ENCODE data around the gene ZNF611. TPM values are rescaled to one million over a fixed set of nuclear protein-coding genes. Genes with fewer than 3 reads are reported as not detected.
"Not testable (repeated sequence)": the region's sequence is repeated elsewhere in the genome, so short reads cannot be mapped to it uniquely, and the experiment has no call there.

Gene ZNF611
- 5.5 and 5.6 TPM in 2 replicates for polyA plus RNA-seq (2011; rRNA removed)
- polyA plus RNA-seq (2012; cell fraction: cytosol; rRNA removed), result 2.6 and 3.4 TPM in 2 replicates
- 3.2 and 4.1 TPM in 2 replicates for polyA plus RNA-seq (2012; cell fraction: nucleus; rRNA removed)
- 4.1 to 5.2 TPM (median 5.0 TPM) in 3 replicates for polyA plus RNA-seq (2017; fragmentation: RNase III; extraction: RNeasy Plus Mini Kit Qiagen cat#74134 plus additional on column Dnase treatment)
- 5.6 and 7.9 TPM in 2 replicates for polyA minus RNA-seq (2011; rRNA and poly(A)+ RNA removed)

GRCh38 chr19:52734893-52735661 lies at the start of gene ZNF611:
Gene ZNF611 (minus strand): TSS chr19:52735044. CDS start chr19:52715894, 19,150 bp downstream.
- peak within 1 kb of the TSS; percentile 65 to 81 for H3K27ac ChIP-seq
- ATAC-seq, result peak; percentile 98 to 99
- TF ChIP-seq PBX3 (IDR thresholded peaks at IDR 0.05) (no peak), POLR2A (IDR thresholded peaks at IDR 0.05; ENCODE audit: low read length) (peak; percentile 67), ZSCAN20 (CRISPR knock-in tag; IDR thresholded peaks at IDR 0.05) (no peak), MAX (IDR thresholded peaks at IDR 0.05) (no peak), CTCF (IDR thresholded peaks at IDR 0.05) (peak; percentile 11; the same call in 1 of the 3 replicates)
- H3K9me3 ChIP-seq, result peaks cover 63% of the 10 kb centered on the region
- WGBS (ENCODE audit: missing lambda C conversion rate), result 38% methylated on average over 27 of the region's 38 CpGs
- CTCF ChIA-PET, result interaction anchor here (0.8 to 0.9 kb wide), 2 partner anchors 19 to 72 kb away, joined by 4 to 7 read pairs; no protein-coding TSS in a partner anchor
- H3K4me2 ChIP-seq, result peak within 1 kb of the TSS; percentile 67
- peak; percentile 57 to 93 for DNase-seq (ENCODE audit: low read depth in 1 of 2, low spot score in 1 of 2)
- FAIRE-seq, result no peak
- no peaks in the 10 kb centered on the region for H3K4me1 ChIP-seq
- POLR2A ChIA-PET, result no interaction called here
- H3K4me3 ChIP-seq, result peak within 1 kb of the TSS; percentile 73

GRCh38 chr19:52782864-52783263 lies 48.0 kb upstream of the ZNF611 start:
- H3K27ac ChIP-seq, FAIRE-seq, POLR2A ChIA-PET: not testable (repeated sequence)

GRCh38 chr19:52778811-52779210 lies 44.0 kb upstream of the ZNF611 start:
- ChIA-PET POLR2A (no interaction called here), CTCF (no interaction called here)
- ATAC-seq (no peak), FAIRE-seq (no peak), DNase-seq (ENCODE audit: low read depth in 1 of 2, low spot score in 1 of 2) (no peak)
- 2% methylated on average over 3 of the region's 3 CpGs for WGBS (ENCODE audit: missing lambda C conversion rate)
- H3K4me2 ChIP-seq, result no peak overlapping the region
- H3K27ac ChIP-seq, result no peak overlapping the region
- H3K4me3 ChIP-seq, result no peak overlapping the region
- no peaks in the 10 kb centered on the region for H3K4me1 ChIP-seq
- H3K9me3 ChIP-seq, result peaks cover 49% of the 10 kb centered on the region; the same call in 2 of the 3 replicates
- TF ChIP-seq ZNF302 (CRISPR knock-in tag; IDR thresholded peaks at IDR 0.05) (no peak), ZC3H11A (IDR thresholded peaks at IDR 0.05) (no peak), EHMT2 (IDR thresholded peaks at IDR 0.05; ENCODE audit: low read depth) (no peak), RARB (CRISPR knock-in tag; IDR thresholded peaks at IDR 0.05) (no peak), RFX5 (IDR thresholded peaks at IDR 0.05) (no peak), PBX3 (IDR thresholded peaks at IDR 0.05) (no peak), FOSL2 (IDR thresholded peaks at IDR 0.05) (no peak), FOSL2 (CRISPR knock-in tag; IDR thresholded peaks at IDR 0.05) (no peak), CBX8 (IDR thresholded peaks at IDR 0.05) (no peak), TFCP2L1 (CRISPR knock-in tag; IDR thresholded peaks at IDR 0.05) (no peak), MYC (IDR thresholded peaks at IDR 0.05; ENCODE audit: borderline replicate concordance, low read length) (no peak), TP53 (CRISPR knock-in tag; IDR thresholded peaks at IDR 0.05) (no peak), MAFK (IDR thresholded peaks at IDR 0.05; ENCODE audit: partially characterized antibody) (no peak), REST (IDR thresholded peaks at IDR 0.05) (no peak), SMC3 (IDR thresholded peaks at IDR 0.05) (no peak), HOXB5 (CRISPR knock-in tag; IDR thresholded peaks at IDR 0.05) (no peak), RNF2 (IDR thresholded peaks at IDR 0.05; ENCODE audit: borderline replicate concordance, low read depth) (no peak), CTCF (IDR thresholded peaks at IDR 0.05) (no peak), FOSB (CRISPR knock-in tag; IDR thresholded peaks at IDR 0.05) (no peak)

More at GRCh38 chr19:52782864-52783263, 48.0 kb upstream of the ZNF611 start:
- H3K4me1 ChIP-seq; ATAC-seq; DNase-seq (ENCODE audit: low read depth in 1 of 2, low spot score in 1 of 2); H3K4me2 ChIP-seq; H3K4me3 ChIP-seq; CTCF ChIA-PET: not testable (repeated sequence)
- H3K9me3 ChIP-seq, result peaks cover 58% of the 10 kb centered on the region
- WGBS (ENCODE audit: missing lambda C conversion rate), result 37% methylated on average over 2 of the region's 2 CpGs
